ENCODE results near the gene RFX7.

DNA sequence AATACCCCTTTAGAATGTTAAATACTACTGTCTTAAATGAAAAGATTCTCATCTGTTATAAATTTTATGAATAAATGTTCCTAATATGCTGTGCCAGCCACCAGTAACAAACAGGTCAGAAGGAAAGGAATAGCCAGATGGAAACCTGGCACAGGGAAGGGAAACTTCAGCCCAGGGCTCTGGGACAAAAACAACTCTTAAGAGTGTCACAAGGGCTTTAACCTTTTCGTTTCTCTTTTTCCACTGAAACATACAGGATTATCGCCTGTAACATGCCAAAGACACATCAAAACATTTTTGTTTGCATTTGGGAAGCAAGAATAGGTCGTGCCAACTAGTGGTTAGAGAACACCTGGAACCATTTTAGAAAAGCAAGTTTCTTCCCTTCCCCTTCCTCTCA, 141.2 kb downstream of the RFX7 start:
- TF ChIP-seq SIN3A (IDR thresholded peaks at IDR 0.05; ENCODE audit: low read depth) = no peak
- TF ChIP-seq EZH2phosphoT487 (IDR thresholded peaks at IDR 0.05; ENCODE audit: borderline replicate concordance) = no peak
- no peak for TF ChIP-seq RAD21 (IDR thresholded peaks at IDR 0.05; ENCODE audit: low read depth)
- TF ChIP-seq, protein P1, sequence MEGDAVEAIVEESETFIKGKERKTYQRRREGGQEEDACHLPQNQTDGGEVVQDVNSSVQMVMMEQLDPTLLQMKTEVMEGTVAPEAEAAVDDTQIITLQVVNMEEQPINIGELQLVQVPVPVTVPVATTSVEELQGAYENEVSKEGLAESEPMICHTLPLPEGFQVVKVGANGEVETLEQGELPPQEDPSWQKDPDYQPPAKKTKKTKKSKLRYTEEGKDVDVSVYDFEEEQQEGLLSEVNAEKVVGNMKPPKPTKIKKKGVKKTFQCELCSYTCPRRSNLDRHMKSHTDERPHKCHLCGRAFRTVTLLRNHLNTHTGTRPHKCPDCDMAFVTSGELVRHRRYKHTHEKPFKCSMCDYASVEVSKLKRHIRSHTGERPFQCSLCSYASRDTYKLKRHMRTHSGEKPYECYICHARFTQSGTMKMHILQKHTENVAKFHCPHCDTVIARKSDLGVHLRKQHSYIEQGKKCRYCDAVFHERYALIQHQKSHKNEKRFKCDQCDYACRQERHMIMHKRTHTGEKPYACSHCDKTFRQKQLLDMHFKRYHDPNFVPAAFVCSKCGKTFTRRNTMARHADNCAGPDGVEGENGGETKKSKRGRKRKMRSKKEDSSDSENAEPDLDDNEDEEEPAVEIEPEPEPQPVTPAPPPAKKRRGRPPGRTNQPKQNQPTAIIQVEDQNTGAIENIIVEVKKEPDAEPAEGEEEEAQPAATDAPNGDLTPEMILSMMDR (IDR thresholded peaks at IDR 0.05 in 2 of 3, conservative IDR thresholded peaks at IDR 0.05 in 1 of 3; ENCODE audit: borderline replicate concordance in 1 of 3, insufficient read depth in 1 of 3, low read depth in 2 of 3, low read length in 2 of 3) = no peak
- no peak for TF ChIP-seq ZFX (IDR thresholded peaks at IDR 0.05)
- TF ChIP-seq, protein P2, sequence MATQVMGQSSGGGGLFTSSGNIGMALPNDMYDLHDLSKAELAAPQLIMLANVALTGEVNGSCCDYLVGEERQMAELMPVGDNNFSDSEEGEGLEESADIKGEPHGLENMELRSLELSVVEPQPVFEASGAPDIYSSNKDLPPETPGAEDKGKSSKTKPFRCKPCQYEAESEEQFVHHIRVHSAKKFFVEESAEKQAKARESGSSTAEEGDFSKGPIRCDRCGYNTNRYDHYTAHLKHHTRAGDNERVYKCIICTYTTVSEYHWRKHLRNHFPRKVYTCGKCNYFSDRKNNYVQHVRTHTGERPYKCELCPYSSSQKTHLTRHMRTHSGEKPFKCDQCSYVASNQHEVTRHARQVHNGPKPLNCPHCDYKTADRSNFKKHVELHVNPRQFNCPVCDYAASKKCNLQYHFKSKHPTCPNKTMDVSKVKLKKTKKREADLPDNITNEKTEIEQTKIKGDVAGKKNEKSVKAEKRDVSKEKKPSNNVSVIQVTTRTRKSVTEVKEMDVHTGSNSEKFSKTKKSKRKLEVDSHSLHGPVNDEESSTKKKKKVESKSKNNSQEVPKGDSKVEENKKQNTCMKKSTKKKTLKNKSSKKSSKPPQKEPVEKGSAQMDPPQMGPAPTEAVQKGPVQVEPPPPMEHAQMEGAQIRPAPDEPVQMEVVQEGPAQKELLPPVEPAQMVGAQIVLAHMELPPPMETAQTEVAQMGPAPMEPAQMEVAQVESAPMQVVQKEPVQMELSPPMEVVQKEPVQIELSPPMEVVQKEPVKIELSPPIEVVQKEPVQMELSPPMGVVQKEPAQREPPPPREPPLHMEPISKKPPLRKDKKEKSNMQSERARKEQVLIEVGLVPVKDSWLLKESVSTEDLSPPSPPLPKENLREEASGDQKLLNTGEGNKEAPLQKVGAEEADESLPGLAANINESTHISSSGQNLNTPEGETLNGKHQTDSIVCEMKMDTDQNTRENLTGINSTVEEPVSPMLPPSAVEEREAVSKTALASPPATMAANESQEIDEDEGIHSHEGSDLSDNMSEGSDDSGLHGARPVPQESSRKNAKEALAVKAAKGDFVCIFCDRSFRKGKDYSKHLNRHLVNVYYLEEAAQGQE (IDR thresholded peaks at IDR 0.05; ENCODE audit: low read depth) = no peak
- TF ChIP-seq, protein P3, sequence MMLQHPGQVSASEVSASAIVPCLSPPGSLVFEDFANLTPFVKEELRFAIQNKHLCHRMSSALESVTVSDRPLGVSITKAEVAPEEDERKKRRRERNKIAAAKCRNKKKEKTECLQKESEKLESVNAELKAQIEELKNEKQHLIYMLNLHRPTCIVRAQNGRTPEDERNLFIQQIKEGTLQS (IDR thresholded peaks at IDR 0.05) = no peak
- TF ChIP-seq POLR2AphosphoS5 (IDR thresholded peaks at IDR 0.05; ENCODE audit: low read depth, low read length) = no peak
- TF ChIP-seq POLR2A (IDR thresholded peaks at IDR 0.05; ENCODE audit: borderline replicate concordance, extremely low read depth, insufficient read depth, insufficient read length) = no peak
- no peak for TF ChIP-seq FOSL1 (IDR thresholded peaks at IDR 0.05; ENCODE audit: low read depth)
- no peak for TF ChIP-seq SRF (IDR thresholded peaks at IDR 0.05; ENCODE audit: low read depth)
- TF ChIP-seq YY1 (IDR thresholded peaks at IDR 0.05; ENCODE audit: extremely low read depth, insufficient replicate concordance, low read depth, low read length) = no peak
- no peak for TF ChIP-seq CEBPB (IDR thresholded peaks at IDR 0.05; ENCODE audit: low read depth)
